Spleen (tissue), 7 donors: ENCODE results near the gene RFX4.

Experiments
- POLR2A ChIP-seq, 3 donors: fragments of 450-650 bp; IDR thresholded peaks; one replicate each; pipeline ENCODE4 v1.5.1; 2017; ENCODE audit warnings: antibody characterized with exemption in 3 of 3, mild to moderate bottlenecking in 1 of 3
- POLR2AphosphoS5 ChIP-seq, 3 donors: sonication (generic); formaldehyde crosslinking; IDR thresholded peaks; one replicate each; pipeline ENCODE4 v1.5.1; 2017; ENCODE audit warnings: antibody characterized with exemption in 3 of 3
- TF ChIP-seq, protein P1 (sequence below), 11 experiments: fragments of 200-600 bp in 7 of 11; fragments of 450-650 bp in 4 of 11; sonication (generic) in 4 of 11; IDR thresholded peaks in 8 of 11; conservative IDR thresholded peaks in 3 of 11; 1 replicate in 7 of 11; 2 replicates in 4 of 11; pipeline versions ENCODE4 v1.4.0 to v1.8.0; 2016 to 2021; ENCODE audit warnings: antibody characterized with exemption in 11 of 11, inconsistent platforms in 4 of 11, mild to moderate bottlenecking in 1 of 11
- donor health status: DM: no; HTN: no; CAD: no; lungs with moderate emphysema.
- donor health status: DM: no; HTN: no; CAD: no.
- donor health status: DM: no; HTN: no; CAD: no.

DNA sequence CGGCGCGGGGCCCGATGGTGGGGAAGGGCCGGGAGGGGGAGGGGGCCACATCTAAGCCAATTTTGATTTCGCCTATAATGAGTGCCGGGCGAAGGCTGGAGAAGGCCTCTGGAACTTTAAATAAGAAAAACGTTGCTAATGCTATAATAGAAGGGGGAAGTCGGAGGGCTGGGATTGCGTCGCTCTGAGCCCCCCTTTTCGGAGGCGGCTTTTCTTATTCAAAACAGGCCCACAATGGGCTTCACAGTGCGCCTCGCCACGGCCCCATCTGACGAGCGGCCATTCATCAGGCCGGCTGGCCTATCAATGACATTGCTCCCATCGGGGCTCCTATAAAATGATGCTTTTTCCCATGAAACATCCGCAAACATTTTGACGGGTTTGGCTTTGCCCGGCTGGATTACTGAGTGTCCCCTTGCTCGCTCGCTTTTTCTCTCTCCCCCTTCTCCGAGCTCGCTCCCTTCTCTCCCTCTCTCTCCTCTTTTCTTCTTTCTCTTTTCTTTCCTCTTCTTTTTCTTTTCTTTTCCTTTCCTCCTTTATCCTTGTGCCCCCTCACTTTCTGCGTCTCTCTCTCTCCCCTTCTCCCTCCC, at the start of gene RFX4:
- TF ChIP-seq, protein P1, sequence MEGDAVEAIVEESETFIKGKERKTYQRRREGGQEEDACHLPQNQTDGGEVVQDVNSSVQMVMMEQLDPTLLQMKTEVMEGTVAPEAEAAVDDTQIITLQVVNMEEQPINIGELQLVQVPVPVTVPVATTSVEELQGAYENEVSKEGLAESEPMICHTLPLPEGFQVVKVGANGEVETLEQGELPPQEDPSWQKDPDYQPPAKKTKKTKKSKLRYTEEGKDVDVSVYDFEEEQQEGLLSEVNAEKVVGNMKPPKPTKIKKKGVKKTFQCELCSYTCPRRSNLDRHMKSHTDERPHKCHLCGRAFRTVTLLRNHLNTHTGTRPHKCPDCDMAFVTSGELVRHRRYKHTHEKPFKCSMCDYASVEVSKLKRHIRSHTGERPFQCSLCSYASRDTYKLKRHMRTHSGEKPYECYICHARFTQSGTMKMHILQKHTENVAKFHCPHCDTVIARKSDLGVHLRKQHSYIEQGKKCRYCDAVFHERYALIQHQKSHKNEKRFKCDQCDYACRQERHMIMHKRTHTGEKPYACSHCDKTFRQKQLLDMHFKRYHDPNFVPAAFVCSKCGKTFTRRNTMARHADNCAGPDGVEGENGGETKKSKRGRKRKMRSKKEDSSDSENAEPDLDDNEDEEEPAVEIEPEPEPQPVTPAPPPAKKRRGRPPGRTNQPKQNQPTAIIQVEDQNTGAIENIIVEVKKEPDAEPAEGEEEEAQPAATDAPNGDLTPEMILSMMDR (IDR thresholded peaks at IDR 0.05 in 8 of 11, conservative IDR thresholded peaks at IDR 0.05 in 3 of 11) = no peak
- TF ChIP-seq POLR2A (IDR thresholded peaks at IDR 0.05) = no peak
- no peak for TF ChIP-seq POLR2AphosphoS5 (IDR thresholded peaks at IDR 0.05)
